ENCODE measurements around the gene SLC35F1.

SLC35F1 gene

DNA sequence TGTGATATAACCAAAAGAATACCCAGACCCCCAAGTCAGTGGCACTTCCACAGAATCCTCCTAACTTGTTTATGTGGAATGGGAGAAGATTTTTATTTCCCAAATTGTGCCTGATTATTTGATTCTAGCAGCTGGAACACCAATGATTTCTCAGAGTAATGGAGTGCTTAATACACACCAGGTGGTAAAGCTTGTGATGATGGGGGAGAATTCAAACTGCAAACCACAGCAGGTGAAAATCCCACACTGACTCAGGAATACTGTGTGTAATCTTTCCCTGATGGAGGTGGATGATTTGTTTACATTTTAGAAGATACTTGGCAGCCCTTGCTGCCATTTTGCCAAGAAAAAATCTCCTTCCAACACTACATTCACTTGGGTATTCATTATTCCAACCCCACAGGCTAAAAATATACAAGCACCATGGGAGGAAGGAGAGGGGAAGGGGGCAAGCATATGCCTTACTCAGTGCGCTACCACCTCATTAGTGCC, 428.3 kb downstream of the SLC35F1 start:
- no peak for DNase-seq (ENCODE audit: low read depth in 1 of 2, low spot score in 1 of 2)
- no peaks in the 10 kb centered on the region for H3K27me3 ChIP-seq (ENCODE audit: insufficient read depth, poor library complexity, severe bottlenecking)

DNA sequence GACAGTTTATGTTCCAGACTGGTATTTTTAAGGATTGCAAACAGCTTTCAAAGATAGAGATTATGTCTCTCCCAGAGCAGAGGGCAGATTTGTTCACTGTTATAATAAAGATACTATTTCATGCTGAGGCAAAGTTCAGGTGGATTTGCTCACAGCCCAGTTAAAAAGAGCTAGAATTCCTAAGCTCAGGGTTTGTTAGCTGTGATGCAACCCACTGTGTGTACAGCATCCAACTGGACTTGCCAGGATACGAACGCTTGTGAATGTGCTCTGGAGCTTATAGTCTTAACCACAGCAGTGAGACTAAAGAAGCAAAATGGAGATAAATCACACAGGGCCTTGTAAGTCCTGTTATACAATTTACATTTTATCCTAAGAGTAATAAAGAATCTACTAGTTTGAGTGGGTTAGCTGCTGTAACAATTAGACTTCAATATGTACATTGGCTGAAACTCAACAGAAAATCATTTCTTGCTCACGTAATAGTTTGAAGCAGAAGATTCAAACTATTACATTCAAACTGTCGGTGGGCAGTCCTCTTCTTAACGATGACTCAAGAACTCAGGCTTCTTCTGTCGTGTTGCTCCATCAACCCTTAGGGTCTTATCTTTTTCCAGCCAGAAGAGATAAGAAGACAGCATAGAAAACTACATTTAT, 437.1 kb downstream of the SLC35F1 start:
- H3K27me3 ChIP-seq (ENCODE audit: insufficient read depth, poor library complexity, severe bottlenecking) = no peaks in the 10 kb centered on the region
- DNase-seq (ENCODE audit: low read depth in 1 of 2, low spot score in 1 of 2) = no peak
- H3K4me3 ChIP-seq (replicated peaks; ENCODE audit: insufficient read depth, low read length) = no peak overlapping the region
- H3K27ac ChIP-seq (replicated peaks) = no peak overlapping the region
- TF ChIP-seq, protein P1, sequence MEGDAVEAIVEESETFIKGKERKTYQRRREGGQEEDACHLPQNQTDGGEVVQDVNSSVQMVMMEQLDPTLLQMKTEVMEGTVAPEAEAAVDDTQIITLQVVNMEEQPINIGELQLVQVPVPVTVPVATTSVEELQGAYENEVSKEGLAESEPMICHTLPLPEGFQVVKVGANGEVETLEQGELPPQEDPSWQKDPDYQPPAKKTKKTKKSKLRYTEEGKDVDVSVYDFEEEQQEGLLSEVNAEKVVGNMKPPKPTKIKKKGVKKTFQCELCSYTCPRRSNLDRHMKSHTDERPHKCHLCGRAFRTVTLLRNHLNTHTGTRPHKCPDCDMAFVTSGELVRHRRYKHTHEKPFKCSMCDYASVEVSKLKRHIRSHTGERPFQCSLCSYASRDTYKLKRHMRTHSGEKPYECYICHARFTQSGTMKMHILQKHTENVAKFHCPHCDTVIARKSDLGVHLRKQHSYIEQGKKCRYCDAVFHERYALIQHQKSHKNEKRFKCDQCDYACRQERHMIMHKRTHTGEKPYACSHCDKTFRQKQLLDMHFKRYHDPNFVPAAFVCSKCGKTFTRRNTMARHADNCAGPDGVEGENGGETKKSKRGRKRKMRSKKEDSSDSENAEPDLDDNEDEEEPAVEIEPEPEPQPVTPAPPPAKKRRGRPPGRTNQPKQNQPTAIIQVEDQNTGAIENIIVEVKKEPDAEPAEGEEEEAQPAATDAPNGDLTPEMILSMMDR (IDR thresholded peaks at IDR 0.05; ENCODE audit: insufficient read depth, low read length) = no peak
- no peak for TF ChIP-seq SPI1 (IDR thresholded peaks at IDR 0.05; ENCODE audit: borderline replicate concordance, low read depth)
- TF ChIP-seq GABPA (IDR thresholded peaks at IDR 0.05; ENCODE audit: low read depth) = no peak
- no peak for TF ChIP-seq POLR2AphosphoS5 (IDR thresholded peaks at IDR 0.05; ENCODE audit: low read depth)
- TF ChIP-seq, protein P2, sequence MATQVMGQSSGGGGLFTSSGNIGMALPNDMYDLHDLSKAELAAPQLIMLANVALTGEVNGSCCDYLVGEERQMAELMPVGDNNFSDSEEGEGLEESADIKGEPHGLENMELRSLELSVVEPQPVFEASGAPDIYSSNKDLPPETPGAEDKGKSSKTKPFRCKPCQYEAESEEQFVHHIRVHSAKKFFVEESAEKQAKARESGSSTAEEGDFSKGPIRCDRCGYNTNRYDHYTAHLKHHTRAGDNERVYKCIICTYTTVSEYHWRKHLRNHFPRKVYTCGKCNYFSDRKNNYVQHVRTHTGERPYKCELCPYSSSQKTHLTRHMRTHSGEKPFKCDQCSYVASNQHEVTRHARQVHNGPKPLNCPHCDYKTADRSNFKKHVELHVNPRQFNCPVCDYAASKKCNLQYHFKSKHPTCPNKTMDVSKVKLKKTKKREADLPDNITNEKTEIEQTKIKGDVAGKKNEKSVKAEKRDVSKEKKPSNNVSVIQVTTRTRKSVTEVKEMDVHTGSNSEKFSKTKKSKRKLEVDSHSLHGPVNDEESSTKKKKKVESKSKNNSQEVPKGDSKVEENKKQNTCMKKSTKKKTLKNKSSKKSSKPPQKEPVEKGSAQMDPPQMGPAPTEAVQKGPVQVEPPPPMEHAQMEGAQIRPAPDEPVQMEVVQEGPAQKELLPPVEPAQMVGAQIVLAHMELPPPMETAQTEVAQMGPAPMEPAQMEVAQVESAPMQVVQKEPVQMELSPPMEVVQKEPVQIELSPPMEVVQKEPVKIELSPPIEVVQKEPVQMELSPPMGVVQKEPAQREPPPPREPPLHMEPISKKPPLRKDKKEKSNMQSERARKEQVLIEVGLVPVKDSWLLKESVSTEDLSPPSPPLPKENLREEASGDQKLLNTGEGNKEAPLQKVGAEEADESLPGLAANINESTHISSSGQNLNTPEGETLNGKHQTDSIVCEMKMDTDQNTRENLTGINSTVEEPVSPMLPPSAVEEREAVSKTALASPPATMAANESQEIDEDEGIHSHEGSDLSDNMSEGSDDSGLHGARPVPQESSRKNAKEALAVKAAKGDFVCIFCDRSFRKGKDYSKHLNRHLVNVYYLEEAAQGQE (IDR thresholded peaks at IDR 0.05; ENCODE audit: insufficient replicate concordance, low read depth) = no peak

More for the DNA sequence above, 428.3 kb downstream of the SLC35F1 start:
- Histone ChIP-seq H3K27ac (replicated peaks) (no peak overlapping the region), H3K4me3 (replicated peaks; ENCODE audit: insufficient read depth, low read length) (no peak overlapping the region)
- TF ChIP-seq, protein P2 (IDR thresholded peaks at IDR 0.05; ENCODE audit: insufficient replicate concordance, low read depth) = no peak
- TF ChIP-seq GABPA (IDR thresholded peaks at IDR 0.05; ENCODE audit: low read depth) = no peak
- TF ChIP-seq POLR2AphosphoS5 (IDR thresholded peaks at IDR 0.05; ENCODE audit: low read depth) = no peak
- TF ChIP-seq SPI1 (IDR thresholded peaks at IDR 0.05; ENCODE audit: borderline replicate concordance, low read depth) = no peak
- TF ChIP-seq, protein P1 (IDR thresholded peaks at IDR 0.05; ENCODE audit: insufficient read depth, low read length) = no peak

DNA sequence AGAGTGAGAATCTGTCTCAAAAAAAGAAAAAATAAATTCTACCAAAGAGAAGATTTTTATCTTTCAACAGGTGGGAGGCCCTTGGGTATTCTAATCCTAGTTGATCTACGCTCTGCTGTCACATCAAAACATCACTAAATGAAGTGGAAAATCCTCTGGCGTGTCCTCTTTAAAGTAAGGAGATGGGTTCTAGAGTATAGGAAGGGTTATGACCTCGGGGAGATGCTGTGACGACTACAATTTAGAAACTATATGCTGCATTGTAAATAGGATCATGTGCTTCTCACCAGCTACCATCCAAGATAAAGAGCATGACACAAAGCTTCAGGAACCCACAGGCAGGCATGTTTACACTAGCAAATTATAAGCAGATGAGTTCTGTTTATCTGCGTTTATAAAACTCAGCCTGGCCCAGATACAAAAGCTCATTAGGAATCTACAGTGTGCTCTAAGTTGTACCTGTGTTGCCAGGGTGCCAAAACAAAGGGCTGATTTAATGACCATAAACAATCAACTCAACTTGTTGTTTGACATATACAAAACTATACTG, 443.9 kb downstream of the SLC35F1 start:
- DNase-seq (ENCODE audit: low read depth in 1 of 2, low spot score in 1 of 2) = no peak
- Histone ChIP-seq H3K4me3 (replicated peaks; ENCODE audit: insufficient read depth, low read length) (no peak overlapping the region), H3K27ac (replicated peaks) (no peak overlapping the region), H3K27me3 (ENCODE audit: insufficient read depth, poor library complexity, severe bottlenecking) (no peaks in the 10 kb centered on the region)
- TF ChIP-seq, protein P1 (IDR thresholded peaks at IDR 0.05; ENCODE audit: insufficient read depth, low read length) = no peak
- TF ChIP-seq POLR2AphosphoS5 (IDR thresholded peaks at IDR 0.05; ENCODE audit: low read depth) (no peak), GABPA (IDR thresholded peaks at IDR 0.05; ENCODE audit: low read depth) (no peak), SPI1 (IDR thresholded peaks at IDR 0.05; ENCODE audit: borderline replicate concordance, low read depth) (no peak)
- TF ChIP-seq, protein P2 (IDR thresholded peaks at IDR 0.05; ENCODE audit: insufficient replicate concordance, low read depth) = no peak

Measured in HL-60 (cell line).